Loucy (cell line): Measurements from ENCODE around the gene TMEM179.

Experiments used
- H2AFZ ChIP-seq: fragments of 200-600 bp; sonication (generic); 2 replicates; pipeline ENCODE4 v1.6.0; 2016; ENCODE audit warnings: antibody characterized with exemption, mild to moderate bottlenecking, low read length, moderate library complexity
- H3F3A ChIP-seq: fragments of 200-600 bp; 2 replicates; pipeline ENCODE4 v1.6.0; 2016; ENCODE audit warnings: antibody characterized with exemption, low read depth, mild to moderate bottlenecking
- H3K27me3 ChIP-seq: fragments of 200-600 bp; sonication (generic); 2 replicates; pipeline ENCODE4 v1.6.1; 2014; ENCODE audit warnings: low read length, mild to moderate bottlenecking; ENCODE audit not compliant: insufficient read depth, poor library complexity, severe bottlenecking
- H3K36me3 ChIP-seq: fragments of 200-600 bp; sonication (generic); 2 replicates; pipeline ENCODE4 v1.6.1; 2016; ENCODE audit warnings: low read length; ENCODE audit not compliant: insufficient read depth
- H3K4me1 ChIP-seq: fragments of 200-600 bp; sonication (generic); 2 replicates; pipeline ENCODE4 v1.5.1; 2014; ENCODE audit warnings: low read length, mild to moderate bottlenecking; ENCODE audit not compliant: insufficient read depth, poor library complexity, severe bottlenecking
- H3K4me2 ChIP-seq: fragments of 200-600 bp; sonication (generic); 2 replicates; pipeline ENCODE4 v1.6.0; 2014; ENCODE audit warnings: antibody characterized with exemption, low read length, low read depth, mild to moderate bottlenecking; ENCODE audit not compliant: poor library complexity, severe bottlenecking
- H3K4me3 ChIP-seq: fragments of 200-600 bp; sonication (generic); 2 replicates; pipeline ENCODE4 v1.5.1; 2014; ENCODE audit warnings: low read length, mild to moderate bottlenecking, mixed read lengths; ENCODE audit not compliant: poor library complexity, severe bottlenecking
- H3K79me2 ChIP-seq: fragments of 200-600 bp; sonication (generic); 2 replicates; pipeline ENCODE4 v1.6.1; 2014; ENCODE audit warnings: low read length; ENCODE audit not compliant: insufficient read depth
- H3K9ac ChIP-seq: fragments of 200-600 bp; sonication (generic); 2 replicates; pipeline ENCODE4 v1.6.0; 2014; ENCODE audit warnings: mild to moderate bottlenecking, low read depth, low read length, moderate library complexity; ENCODE audit not compliant: poor library complexity, severe bottlenecking
- H3K9me2 ChIP-seq: fragments of 200-600 bp; sonication (generic); replicated peaks from 2 replicates; pipeline ENCODE4 v1.6.1; 2016; ENCODE audit warnings: low read depth, low read length, mixed read lengths
- H3K9me3 ChIP-seq: fragments of 200-600 bp; sonication (generic); 2 replicates; pipeline ENCODE4 v1.6.1; 2014; ENCODE audit warnings: mild to moderate bottlenecking, antibody characterized with exemption, low read length, low read depth; ENCODE audit not compliant: insufficient read depth
- H4K20me1 ChIP-seq: fragments of 200-600 bp; sonication (generic); 2 replicates; pipeline ENCODE4 v1.6.0; 2014; ENCODE audit warnings: antibody characterized with exemption, low read length, mild to moderate bottlenecking; ENCODE audit not compliant: insufficient read depth, poor library complexity, severe bottlenecking
- CTCF ChIP-seq: fragments of 200-600 bp; sonication (generic); conservative IDR thresholded peaks from 2 replicates; pipeline ENCODE4 v1.5.1; 2014; ENCODE audit warnings: mild to moderate bottlenecking, antibody characterized with exemption, low read length
- EZH2phosphoT487 ChIP-seq: fragments of 200-600 bp; IDR thresholded peaks from 2 replicates; pipeline ENCODE4 v1.6.1; 2018; ENCODE audit warnings: antibody characterized with exemption, mild to moderate bottlenecking, moderate library complexity, borderline replicate concordance

The TMEM179 gene

GRCh38 chr14:104592292-104592672, 12.3 kb downstream of the TMEM179 start:
- Histone ChIP-seq H3F3A (no peaks in the 10 kb centered on the region), H3K4me1 (no peaks in the 10 kb centered on the region), H3K9me2 (no peaks in the 10 kb centered on the region), H2AFZ (no peak overlapping the region), H3K9ac (no peak overlapping the region), H3K36me3 (no peaks in the 10 kb centered on the region), H3K9me3 (no peaks in the 10 kb centered on the region), H3K79me2 (no peaks in the 10 kb centered on the region), H4K20me1 (no peaks in the 10 kb centered on the region), H3K4me3 (no peak overlapping the region), H3K27me3 (no peaks in the 10 kb centered on the region), H3K4me2 (no peak overlapping the region)
- TF ChIP-seq EZH2phosphoT487 (no peak), CTCF (no peak)

GRCh38 chr14:104591506-104592291, 12.9 kb downstream of the TMEM179 start:
- no peaks in the 10 kb centered on the region for H3K36me3 ChIP-seq
- no peak overlapping the region for H3K9ac ChIP-seq
- H3K9me2 ChIP-seq: no peaks in the 10 kb centered on the region
- no peak overlapping the region for H3K4me3 ChIP-seq
- TF ChIP-seq CTCF: no peak
- TF ChIP-seq EZH2phosphoT487: no peak
- no peaks in the 10 kb centered on the region for H3K9me3 ChIP-seq
- H3K79me2 ChIP-seq: no peaks in the 10 kb centered on the region
- H3K4me2 ChIP-seq: no peak overlapping the region
- H3F3A ChIP-seq: no peaks in the 10 kb centered on the region
- no peaks in the 10 kb centered on the region for H3K27me3 ChIP-seq
- H2AFZ ChIP-seq: no peak overlapping the region
- H4K20me1 ChIP-seq: no peaks in the 10 kb centered on the region
- H3K4me1 ChIP-seq: no peaks in the 10 kb centered on the region

- Histone ChIP-seq H3K4me2 (no peak overlapping the region), H3K4me3 (no peak overlapping the region)
- TF ChIP-seq CTCF (no peak), EZH2phosphoT487 (no peak)
These were observed 13.5 kb downstream of the TMEM179 start for GRCh38 chr14:104591031-104591430.

More at GRCh38 chr14:104591031-104591430, 13.5 kb downstream of the TMEM179 start:
- Histone ChIP-seq H3K27me3 (no peaks in the 10 kb centered on the region), H3F3A (no peaks in the 10 kb centered on the region), H2AFZ (no peak overlapping the region), H3K9ac (no peak overlapping the region), H3K9me3 (no peaks in the 10 kb centered on the region), H3K36me3 (no peaks in the 10 kb centered on the region), H4K20me1 (no peaks in the 10 kb centered on the region), H3K79me2 (no peaks in the 10 kb centered on the region), H3K4me1 (no peaks in the 10 kb centered on the region), H3K9me2 (no peaks in the 10 kb centered on the region)
